ENCODE data around the gene CXCL1.

Gene CXCL1

DNA sequence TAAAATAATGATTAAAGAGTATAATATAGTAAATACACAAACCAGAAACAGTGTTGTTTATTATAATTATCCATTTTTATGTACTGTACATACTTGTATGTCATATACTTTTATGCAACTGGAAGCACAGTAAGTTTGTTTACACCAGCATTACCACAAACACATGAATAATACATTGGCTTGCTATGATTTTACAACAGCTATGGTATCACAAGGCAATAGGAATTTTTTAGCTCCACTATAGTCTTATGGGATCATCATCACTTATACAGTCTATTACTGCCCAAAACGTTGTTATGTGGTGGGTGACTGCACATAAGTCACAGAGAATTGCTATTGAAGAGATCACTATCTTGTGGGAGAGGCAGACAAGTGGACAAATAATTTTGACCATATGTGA is 17.9 kb upstream of the CXCL1 start:
- DNase-seq (ENCODE audit: low read depth): no peak

DNA sequence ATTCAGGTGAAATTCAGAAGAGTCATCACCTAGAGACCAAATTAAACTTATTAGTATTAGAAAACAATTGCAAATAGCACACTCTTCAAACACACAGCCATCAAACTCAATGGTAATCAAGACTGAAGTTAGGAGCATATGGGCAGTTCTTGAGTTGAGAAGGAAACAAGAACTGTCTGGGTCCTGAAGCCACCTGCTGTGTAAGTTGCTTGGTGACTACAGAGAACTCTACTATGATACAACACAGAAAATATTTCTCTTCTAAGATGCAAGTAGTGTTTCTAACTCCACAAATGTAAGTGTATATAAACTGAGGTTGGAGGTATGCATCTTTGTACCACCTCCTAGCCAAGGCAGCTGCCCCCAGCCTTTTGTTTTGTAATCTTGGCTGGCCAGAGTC is 16.4 kb upstream of the CXCL1 start:
- DNase-seq (ENCODE audit: low read depth): no peak

DNA sequence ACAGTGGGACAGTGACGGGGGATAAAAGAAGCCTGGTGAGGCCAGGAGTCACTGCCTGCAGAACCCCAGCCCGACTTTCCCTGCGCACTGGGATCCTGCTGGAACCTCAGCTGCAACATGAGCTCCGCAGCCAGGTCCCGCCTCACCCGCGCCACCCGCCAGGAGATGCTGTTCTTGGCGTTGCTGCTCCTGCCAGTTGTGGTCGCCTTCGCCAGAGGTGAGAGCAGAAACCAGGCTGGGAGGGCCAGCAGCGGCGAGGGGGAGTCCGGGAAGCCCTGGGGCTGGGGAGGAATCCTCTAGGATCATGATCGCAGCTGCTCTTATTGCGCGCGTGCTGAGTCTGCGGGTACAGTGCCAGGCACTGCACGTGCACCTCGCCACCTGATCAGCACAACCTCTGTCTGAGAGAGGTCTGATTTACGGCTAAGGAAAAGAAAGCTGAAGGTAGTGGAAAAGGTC is 15.9 kb upstream of the CXCL1 start, which contains the start of gene PF4V1:
TSS of gene PF4V1 (plus strand) at position 51 of the 459 bp plus-strand sequence. CDS start at position 118, 67 bp downstream.
- DNase-seq (ENCODE audit: low read depth): no peak

DNA sequence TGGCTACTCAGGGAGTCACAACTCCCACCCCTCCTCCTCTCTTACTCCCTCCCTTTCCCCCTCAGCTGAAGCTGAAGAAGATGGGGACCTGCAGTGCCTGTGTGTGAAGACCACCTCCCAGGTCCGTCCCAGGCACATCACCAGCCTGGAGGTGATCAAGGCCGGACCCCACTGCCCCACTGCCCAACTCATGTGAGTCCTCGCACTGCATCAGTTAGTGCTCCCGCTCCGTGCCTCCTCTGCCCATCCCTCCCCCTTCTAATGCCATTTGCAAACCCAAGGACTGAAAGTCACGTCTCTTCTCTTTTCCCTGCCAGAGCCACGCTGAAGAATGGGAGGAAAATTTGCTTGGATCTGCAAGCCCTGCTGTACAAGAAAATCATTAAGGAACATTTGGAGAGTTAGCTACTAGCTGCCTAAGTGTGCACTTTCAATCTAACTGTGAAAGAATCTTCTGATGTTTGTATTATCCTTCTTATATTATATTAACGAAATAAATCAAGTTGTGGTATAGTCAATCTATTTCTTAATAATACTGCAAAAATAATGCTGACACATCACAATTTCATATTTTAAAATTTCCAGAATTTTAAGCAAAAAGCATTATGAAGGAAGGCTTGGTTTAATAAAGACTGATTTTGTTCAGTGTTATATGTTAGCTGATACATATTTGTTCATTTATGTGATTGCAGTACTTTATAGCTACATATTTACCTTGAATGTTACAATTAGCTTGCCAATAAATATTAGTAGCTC is 15.3 kb upstream of the CXCL1 start:
- no peak for DNase-seq (ENCODE audit: low read depth)

DNA sequence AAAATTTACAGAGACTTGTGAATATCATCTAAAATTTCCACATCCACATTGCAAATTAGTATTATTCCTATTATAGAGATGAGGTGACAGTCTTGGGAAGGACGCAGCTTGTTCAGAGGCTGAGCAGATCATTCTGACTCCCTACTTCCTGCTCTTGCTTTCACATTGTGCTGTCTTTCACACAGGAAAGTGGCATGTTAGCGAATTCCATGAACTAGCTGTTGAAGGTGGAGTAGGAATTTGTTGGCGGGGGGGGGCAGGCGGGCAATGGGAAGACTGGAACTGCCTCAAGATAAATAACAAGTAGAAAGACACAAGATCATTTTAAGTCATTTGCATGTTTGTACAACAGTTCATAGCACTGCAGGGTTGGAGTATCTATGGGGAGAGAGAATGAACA is 13.8 kb upstream of the CXCL1 start:
- no peak for DNase-seq (ENCODE audit: low read depth)

DNA sequence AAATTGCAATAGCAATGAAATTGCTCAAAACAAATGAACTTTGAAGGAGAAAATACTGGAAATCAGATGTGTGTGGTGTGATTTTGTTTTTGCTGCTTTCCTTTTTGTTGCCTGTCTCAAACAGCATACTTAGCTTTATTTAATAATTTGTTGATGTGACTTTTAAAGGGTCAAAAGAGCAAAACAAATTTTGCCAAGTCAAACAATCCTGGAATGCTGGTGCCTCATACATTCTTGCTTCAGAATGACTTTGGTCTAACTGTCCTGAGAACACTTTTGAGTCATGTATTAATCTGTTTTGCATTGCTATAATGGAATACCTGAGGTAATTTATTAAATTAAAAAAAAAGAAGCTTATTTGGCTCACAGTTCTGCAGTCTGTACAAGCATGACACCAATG is 12.7 kb upstream of the CXCL1 start:
- DNase-seq (ENCODE audit: low read depth): peak; percentile 84

DNA sequence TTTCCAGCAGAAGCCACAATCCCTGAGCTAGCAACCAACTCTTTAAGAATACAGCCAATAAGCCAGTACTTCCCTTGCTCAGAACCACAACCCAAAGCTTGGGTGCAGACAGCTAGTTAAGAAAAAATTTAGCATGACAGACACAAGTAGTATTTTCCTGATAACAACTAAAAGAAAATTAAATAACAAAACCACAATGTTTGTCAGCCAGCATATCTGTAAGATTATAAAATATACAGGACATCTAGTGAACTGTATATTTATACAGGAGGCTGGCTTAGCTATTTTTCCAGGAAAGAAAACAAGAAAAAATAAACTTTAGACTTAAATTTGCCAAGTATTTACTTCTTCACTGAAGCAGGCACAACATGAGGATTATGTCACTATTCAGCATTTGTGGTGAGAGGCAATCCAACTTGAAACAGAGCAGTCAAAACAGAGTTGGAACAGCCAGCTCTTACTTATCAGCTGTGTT is 9.5 kb upstream of the CXCL1 start:
- peak; percentile 96 for DNase-seq (ENCODE audit: low read depth)

DNA sequence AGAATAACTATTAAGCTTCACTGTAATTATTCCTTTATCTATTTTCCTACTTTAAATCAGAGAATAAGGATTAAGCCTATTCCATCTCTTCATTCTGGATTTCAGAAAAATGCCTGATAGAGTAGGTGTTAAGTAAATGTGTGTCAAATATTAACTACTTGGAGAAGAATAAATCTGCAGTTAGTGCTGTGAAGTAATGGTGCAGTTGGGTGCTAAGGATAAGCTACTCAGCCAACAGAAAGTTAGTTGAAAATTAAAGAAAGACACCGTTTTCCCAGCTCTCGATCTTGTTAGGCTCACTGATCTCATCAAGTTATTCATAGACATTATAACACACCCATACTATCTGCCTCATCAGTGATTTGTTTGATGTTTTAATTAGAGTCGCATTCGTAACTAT is 9.0 kb upstream of the CXCL1 start:
- DNase-seq (ENCODE audit: low read depth): no peak

DNA sequence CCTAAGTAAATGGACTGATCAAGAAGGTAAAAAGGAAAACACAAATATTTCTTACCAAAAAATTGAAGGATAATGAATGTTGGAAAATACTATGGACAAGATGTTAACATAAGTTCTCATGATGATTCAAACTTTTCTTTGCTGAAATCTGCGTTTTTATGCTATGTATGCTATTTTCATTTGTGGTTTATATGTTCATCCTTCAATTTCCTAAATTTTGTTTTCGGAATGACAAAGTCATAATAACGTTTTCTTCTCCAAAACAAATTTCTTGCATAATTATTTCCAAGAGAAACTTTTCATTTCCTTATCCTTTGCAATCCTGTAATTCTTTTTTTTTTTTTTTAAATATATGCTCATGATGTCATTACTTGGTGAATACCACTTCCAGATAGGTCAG is 8.3 kb upstream of the CXCL1 start:
- no peak for DNase-seq (ENCODE audit: low read depth)

DNA sequence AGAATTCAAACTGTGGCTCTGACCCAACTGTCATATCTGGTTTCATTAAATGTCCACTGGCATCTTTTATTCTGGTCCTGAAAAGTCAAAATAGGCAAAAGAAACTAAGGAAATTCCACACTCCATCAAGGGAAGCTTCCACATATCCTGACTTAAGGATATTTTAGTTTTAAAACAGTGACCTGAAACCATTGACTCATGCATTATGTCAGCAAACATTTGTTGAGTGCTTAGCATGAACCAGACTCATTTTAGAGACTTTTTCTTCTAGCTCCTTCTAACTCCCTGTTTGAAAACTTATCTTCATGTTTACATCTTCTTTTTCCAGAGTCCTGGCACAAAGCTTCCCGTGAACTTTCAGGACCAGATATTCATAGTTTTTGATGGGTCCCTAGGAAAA is 6.9 kb upstream of the CXCL1 start:
- DNase-seq (ENCODE audit: low read depth): peak; percentile 48

DNA sequence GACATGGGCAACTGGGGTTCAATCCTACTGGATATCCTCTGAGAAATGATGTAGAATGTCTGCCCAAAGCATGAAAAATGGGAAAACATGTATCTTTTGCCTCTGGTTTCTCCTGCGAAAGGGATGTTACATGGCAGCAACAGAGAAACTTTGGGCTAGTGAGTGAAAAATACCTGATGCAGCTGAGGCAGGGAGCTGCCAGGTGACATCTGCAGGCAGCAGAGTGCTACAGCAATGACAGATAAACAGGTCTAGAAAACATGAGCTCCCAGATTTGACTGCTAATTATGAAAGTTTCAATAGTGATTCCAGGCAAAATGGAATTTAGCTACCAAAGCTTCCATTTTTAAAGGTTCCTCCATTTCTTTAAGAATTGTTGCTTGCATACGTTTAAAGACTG is 4.8 kb upstream of the CXCL1 start:
- DNase-seq (ENCODE audit: low read depth): peak; percentile 43

DNA sequence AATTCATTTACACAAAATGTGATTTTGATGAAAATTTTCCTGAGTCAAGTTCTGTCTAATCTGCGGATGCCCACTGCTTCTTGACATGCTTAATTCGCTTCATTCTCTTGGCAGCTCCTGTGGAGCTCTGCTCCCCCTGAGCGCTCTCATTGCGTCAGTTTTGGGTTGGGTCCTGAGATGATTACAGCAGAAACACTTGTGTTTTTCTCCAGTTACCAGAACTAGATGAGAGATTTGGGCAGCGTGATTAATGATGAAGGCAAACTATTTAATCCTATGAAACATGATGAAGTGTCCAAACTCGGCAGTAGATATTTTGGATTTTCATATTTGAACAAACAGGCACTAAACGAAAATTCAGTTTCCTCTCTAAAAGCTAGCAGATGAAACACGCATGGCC is 4.2 kb upstream of the CXCL1 start:
- DNase-seq (ENCODE audit: low read depth): peak; percentile 50

DNA sequence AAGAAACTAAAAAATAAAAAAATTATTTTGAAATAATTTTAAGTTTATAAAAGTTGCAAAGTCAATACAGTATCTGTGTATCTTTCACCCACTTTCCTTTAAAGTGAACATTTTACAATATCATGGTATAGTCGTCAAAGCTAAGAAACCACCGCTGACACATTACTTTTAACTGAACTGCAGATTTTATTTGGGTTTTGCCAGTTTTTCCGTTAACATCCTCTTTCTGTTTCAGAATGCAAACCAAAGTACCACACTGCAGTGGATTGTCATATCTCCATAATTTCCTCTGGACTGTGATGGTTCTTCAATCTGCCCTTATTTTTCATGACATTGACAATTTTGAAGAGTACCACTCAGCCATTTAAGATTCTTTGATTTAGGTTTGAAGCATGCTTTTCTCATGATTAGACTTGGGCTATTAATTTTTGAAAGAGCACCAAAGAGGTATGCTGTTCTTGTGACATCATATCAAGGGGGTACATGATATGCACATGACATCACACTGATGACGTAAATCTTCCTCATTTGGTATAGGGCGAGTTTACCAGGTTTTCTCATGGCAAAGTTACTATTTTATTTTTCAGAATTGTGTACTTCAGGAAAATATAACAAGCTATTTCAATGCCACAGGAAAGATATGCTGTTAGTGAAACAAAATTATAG is 3.6 kb upstream of the CXCL1 start:
- no peak for DNase-seq (ENCODE audit: low read depth)

DNA sequence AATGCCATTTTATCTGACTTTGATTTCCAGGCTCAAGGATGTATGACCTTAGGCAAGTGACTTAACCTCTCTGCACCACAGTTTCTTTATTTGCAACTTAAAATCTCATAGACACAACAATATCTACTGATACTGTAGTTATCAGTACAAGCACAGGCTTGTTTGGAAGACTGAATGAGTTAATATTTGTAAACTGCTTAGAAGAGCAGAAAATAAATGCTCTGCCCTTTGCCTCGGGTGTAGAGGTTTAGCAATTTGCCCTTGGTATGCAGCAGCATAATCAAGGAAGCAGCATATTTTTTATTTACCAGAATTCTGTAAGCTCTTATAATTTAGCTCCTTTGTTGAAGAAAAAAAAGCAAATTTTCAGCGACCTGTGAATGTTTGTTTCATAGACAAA is 2.9 kb upstream of the CXCL1 start:
- DNase-seq (ENCODE audit: low read depth): no peak

DNA sequence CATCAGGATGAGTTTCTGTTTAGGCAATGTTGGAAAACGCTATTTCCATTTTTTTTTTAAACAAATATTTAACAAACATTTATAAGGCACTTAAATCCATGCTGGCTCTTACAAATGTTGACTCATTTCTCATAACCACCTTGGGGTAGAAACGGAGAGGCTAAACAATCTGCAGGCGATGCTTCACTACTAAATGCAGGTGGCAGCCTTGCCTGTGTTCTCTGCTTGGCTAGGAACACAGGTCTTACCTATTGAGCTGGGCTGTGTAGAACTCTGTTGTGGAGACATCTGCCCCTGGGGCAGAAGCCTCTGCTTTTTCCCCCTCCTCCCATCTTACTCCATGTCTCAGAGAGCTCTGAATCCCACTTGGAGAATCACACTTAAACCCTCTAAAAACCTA is 1.4 kb upstream of the CXCL1 start:
- DNase-seq (ENCODE audit: low read depth): peak; percentile 67

DNA sequence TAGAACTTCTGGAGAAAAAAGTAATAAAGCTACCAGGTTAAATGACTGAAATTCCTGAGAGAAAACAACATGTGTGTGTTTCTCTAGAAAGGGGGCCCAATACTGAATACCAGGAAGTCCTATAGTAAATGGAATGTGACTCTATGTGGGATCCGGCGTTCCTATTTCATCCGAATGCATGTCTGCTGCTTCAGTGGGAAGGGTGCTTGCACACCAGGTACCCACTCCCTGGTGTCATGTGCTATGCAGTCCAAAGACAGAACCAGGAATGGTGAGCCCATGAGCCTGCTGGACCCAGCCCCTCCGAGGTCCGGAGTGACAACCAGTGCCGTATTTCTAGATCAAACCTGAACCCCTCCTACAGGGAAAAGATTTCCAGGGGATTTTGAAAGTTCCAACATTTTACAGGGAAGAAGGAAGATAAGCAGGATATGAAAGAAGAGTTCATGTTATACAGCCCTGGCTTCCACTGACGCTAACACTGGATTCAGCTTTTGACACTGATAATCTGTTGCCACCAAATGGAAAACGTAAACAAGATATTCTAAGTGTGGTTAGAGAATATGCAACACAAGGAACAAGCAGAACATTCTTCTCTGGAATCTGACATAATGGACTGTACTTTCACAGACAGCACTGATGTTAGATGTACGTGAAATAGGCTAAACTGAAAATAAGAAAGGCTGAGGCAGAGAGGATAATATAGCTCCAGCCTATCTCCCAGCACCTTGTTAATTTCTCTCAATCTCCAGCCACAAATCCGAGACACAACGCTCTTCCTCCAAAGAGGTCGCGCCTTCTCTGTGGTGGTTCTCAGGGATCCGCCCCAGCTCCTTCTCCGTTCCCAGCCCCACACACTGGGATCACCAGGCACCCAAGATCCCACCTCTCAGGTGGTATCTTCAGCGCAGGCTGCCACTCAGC is 725 bp upstream of the CXCL1 start:
- DNase-seq (ENCODE audit: low read depth): peak; percentile 69

DNA sequence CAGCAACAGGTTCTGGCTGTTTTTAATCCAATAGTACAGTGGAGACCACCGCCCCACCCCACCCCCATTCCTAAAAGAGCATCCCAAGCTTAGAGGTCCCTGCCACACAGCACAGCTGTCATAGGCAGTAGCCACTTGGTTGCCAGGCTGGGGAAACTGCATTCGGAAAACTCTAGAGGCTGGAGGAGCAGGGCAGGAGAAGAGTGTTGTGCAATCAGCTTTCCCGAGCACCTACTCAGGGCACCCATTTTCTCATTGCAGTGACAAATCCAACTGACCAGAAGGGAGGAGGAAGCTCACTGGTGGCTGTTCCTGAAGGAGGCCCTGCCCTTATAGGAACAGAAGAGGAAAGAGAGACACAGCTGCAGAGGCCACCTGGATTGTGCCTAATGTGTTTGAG is 1.1 kb downstream of the CXCL1 start:
- DNase-seq (ENCODE audit: low read depth): peak; percentile 71

DNA sequence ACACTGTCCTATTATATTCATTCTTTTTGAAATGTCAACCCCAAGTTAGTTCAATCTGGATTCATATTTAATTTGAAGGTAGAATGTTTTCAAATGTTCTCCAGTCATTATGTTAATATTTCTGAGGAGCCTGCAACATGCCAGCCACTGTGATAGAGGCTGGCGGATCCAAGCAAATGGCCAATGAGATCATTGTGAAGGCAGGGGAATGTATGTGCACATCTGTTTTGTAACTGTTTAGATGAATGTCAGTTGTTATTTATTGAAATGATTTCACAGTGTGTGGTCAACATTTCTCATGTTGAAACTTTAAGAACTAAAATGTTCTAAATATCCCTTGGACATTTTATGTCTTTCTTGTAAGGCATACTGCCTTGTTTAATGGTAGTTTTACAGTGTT is 1.6 kb downstream of the CXCL1 start:
- peak; percentile 80 for DNase-seq (ENCODE audit: low read depth)

DNA sequence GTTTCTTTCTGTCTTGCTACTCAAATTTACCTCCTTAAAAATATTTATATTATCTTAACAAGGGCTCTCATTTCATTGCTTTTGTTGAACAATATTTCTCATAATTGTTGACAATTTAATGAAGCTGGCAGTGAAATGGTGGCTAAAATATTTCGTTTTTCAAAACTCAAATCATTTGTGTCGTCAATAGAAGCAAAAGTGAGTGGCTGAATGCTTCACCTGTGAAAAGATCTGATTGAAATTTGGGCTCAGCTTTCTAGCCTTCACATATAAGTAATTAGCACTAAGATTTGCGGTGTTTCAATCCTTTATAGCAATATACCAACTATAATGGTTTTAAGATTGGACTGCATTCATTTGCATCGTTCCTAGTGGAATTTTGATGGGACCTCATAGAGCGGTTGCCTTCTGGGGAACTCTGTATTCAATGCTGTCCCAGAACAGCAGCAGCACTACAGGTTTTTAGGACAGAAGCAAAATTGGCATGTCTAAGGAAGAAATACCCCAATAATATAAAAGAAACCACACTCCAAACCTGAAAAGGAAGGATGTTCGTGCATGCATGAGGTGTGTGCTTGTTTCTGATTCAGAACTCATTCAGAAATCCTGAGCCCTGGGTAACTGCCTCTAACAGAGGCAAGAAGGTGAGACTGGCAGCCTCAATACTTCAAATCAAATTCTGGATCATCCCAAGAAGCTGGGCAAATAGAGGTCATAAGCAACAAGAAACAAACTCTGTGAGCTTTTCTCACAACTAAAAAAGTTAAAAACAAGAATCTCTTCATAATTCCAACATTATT is 2.5 kb downstream of the CXCL1 start:
- DNase-seq (ENCODE audit: low read depth): peak; percentile 49

DNA sequence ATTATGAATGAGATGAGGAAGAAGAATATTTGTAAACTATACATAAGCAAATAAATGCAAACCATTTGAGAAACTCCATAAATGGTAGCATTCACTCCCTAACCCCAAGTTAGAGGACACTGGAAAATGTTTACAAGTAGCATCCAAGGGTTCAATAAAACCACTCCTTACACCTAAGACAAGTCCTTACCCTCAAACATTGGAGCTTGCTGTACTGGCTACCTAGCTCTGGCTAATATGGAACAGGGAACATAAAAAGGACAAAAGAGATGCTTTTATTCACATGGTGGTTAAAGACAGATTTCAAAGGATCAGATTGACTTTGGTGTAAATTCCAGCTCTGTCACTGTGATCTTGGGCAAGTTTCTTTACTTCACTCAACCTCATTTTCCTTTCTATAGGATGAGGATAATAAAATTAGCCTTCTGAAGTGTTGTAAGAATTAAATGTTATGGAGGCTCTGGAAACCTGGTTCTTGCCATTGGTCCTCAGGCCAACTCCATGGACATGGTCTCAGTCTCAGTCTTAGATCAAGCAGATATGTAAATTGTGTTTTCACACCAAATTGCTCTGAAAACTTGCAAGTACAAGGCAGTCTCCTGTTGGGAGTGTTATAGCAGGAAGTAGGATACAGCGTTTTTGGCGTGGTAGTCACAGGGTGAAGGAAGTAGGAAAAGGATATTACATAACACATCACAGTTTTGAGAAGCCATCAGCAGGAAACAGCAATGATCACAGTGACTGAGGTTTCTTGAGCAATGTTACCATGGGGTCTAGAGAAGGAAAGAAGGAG is 3.3 kb downstream of the CXCL1 start:
- peak; percentile 59 for DNase-seq (ENCODE audit: low read depth)

DNA sequence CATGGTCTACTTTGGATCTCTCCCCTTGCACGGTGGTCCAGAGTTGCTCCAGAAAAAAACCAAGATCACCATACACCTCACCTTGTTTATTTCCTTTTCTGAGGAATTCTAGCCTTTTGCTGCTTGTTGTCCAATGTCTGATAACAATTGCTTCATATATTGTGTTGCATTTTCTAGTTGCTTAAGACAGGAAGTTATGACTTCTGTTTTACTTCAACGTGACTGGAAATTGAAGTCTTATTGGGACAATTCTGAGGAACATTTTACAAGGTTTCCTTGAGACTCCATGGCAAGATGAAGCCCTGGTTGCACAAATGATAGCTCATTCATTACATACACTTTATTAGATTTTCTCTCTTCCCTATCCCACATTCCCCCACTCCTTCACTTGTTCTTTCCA is 5.2 kb downstream of the CXCL1 start:
- no peak for DNase-seq (ENCODE audit: low read depth)

All from iris pigment epithelial cell (primary cell).